Measurements from ENCODE around the gene PLA2G4D.

GRCh38 chr15:42060477-42060763 is 33.9 kb downstream of the PLA2G4D start:
- no peak for TF ChIP-seq CTCF (IDR thresholded peaks at IDR 0.05; ENCODE audit: borderline replicate concordance, extremely low read depth, low read length, poor library complexity, severe bottlenecking)
- TF ChIP-seq EZH2 (IDR thresholded peaks at IDR 0.05; ENCODE audit: borderline replicate concordance, low read depth, low read length, severe bottlenecking), result no peak

Data from DND-41 (cell line).